Thymus (tissue), 11 donors: ENCODE data around the gene HERC2. TPM values are rescaled to one million over a fixed set of nuclear protein-coding genes. Genes with fewer than 3 reads are reported as not detected.
"Not testable (repeated sequence)": the region's sequence is repeated elsewhere in the genome, so short reads cannot be mapped to it uniquely, and the experiment has no call there.

Experiments used
- DNase-seq, 9 donors: peaks; one replicate each; pipeline ENCODE4 v3.0.0-alpha.2; 2013; ENCODE audit warnings: low spot score in 9 of 9, low read depth in 6 of 9, missing footprints in 1 of 9
- H3K27ac ChIP-seq, 2 donors: one replicate each; pipeline ENCODE4 v1.5.1; 2013; ENCODE audit warnings: control low read depth in 1 of 2, low read depth in 1 of 2, low read length in 1 of 2, mild to moderate bottlenecking in 1 of 2, moderate library complexity in 1 of 2
- H3K27me3 ChIP-seq, 2 donors: one replicate each; pipeline ENCODE4 v1.5.1; 2013; ENCODE audit warnings: low read length in 1 of 2; ENCODE audit not compliant: control insufficient read depth in 2 of 2, insufficient read depth in 1 of 2
- H3K36me3 ChIP-seq, 2 donors: one replicate each; pipeline ENCODE4 v1.5.1; 2013; ENCODE audit warnings: low read length in 1 of 2, mild to moderate bottlenecking in 1 of 2, moderate library complexity in 1 of 2; ENCODE audit not compliant: control insufficient read depth in 2 of 2, insufficient read depth in 2 of 2
- H3K4me1 ChIP-seq, 2 donors: one replicate each; pipeline ENCODE4 v1.5.1; 2013; ENCODE audit warnings: low read length in 2 of 2; ENCODE audit not compliant: control insufficient read depth in 2 of 2, insufficient read depth in 2 of 2
- H3K4me3 ChIP-seq, 2 donors: one replicate each; pipeline ENCODE4 v1.5.1; 2013; ENCODE audit warnings: low read length in 2 of 2, control low read depth in 1 of 2, mild to moderate bottlenecking in 1 of 2
- H3K9me3 ChIP-seq, 2 donors: one replicate each; pipeline ENCODE4 v1.5.1; 2013; ENCODE audit warnings: low read length in 1 of 2, mild to moderate bottlenecking in 1 of 2; ENCODE audit not compliant: control insufficient read depth in 2 of 2, insufficient read depth in 1 of 2
- WGBS: extraction: QIAGEN DNeasy Blood & Tissue Kit; methylation state at CpG from one replicate; pipeline ENCODE4 v1.1.7; 2013; 5-methylcytosine and 5-hydroxymethylcytosine counted together
- polyA plus RNA-seq: library from polyadenylated mRNA; stranded (reverse); fragments of 200-250 nt; gene quantifications from one replicate; pipeline ENCODE4 v1.2.3, GENCODE V29; 2013
- total RNA-seq: library from RNA; stranded (reverse); fragments of 120-200 nt; gene quantifications from one replicate; pipeline ENCODE4 v1.2.4, GENCODE V29; 2013
- donor health status: healthy.

Gene HERC2
- total and polyA plus RNA-seq, 2 donors: 18.7 to 27.1 TPM

DNA sequence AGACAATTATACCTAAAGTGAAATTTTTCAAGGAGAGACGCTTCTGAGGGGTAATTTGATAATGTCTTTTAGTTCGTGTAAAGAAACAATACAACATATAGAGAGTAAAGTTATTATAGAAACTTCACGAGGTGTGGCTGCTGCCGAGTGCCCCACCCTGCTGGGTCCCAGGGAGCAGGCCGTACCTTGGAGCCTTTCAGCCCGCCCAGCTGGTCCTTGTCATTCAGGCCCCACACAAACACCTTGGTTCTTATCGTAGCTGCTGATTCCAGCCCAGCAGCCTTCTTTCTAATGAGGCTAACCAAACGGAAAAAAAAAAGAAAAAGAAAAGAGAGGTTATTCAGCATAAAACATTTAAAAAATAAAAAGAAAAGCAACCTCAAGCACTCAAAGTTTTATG, 139.8 kb downstream of the HERC2 start:
- Histone ChIP-seq H3K9me3 (no peaks in the 10 kb centered on the region), H3K27ac (no peak overlapping the region), H3K36me3 (peaks cover 14 to 15% of the 10 kb centered on the region in 2 donors), H3K4me1 (no peaks in the 10 kb centered on the region), H3K27me3 (no peaks in the 10 kb centered on the region), H3K4me3 (no peak overlapping the region)
- no peak for DNase-seq
- WGBS: 98% methylated on average over 8 of the region's 8 CpGs

DNA sequence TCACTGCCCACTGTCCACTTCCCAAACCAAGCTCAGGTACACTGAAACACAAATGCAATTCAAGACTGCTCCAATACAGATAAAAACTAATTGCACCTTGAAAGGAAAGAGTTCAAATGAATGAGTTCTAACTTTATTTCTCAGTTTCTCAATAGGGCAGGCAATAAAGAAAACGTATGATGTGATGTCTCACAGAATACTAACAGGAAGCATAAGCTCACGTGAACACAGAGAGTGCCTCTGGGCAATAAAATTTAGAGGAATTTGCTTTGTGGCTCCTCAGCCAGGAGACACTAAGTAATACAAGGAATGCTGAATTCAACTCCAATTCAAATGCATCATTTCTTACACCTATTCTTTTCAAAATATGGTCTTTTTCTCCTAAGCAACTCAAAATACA, 140.6 kb downstream of the HERC2 start:
- Histone ChIP-seq H3K9me3 (no peaks in the 10 kb centered on the region), H3K27me3 (no peaks in the 10 kb centered on the region), H3K4me3 (no peak overlapping the region), H3K27ac (no peak overlapping the region), H3K36me3 (peaks cover 12 to 18% of the 10 kb centered on the region in 2 donors), H3K4me1 (no peaks in the 10 kb centered on the region)
- WGBS: 99% methylated on average over 2 of the region's 2 CpGs
- no peak for DNase-seq

DNA sequence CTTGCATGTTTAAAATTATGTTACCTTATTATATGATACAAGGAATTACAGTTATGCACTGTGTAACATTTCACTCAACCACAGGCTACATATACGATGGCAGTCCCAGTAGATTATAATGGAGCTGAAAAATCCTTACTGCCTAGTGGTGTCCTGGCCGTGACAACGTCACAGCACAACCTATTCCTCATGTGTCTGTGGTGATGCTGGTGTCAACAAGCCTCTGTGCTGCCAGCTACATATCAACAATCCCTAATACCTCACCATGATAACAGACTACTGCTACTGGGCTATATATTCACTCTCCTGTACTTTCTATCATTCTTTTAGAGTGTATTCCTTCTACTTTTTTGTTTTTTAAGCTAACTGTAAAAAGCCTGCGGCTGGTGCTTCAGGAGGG, 142.7 kb downstream of the HERC2 start:
- Histone ChIP-seq H3K4me3 (no peak overlapping the region), H3K4me1 (no peaks in the 10 kb centered on the region), H3K27me3 (no peaks in the 10 kb centered on the region), H3K9me3 (no peaks in the 10 kb centered on the region), H3K27ac (no peak overlapping the region), H3K36me3 (peaks cover 7 to 22% of the 10 kb centered on the region in 2 donors)
- WGBS: over 99% methylated on average over 4 of the region's 4 CpGs
- no peak for DNase-seq

DNA sequence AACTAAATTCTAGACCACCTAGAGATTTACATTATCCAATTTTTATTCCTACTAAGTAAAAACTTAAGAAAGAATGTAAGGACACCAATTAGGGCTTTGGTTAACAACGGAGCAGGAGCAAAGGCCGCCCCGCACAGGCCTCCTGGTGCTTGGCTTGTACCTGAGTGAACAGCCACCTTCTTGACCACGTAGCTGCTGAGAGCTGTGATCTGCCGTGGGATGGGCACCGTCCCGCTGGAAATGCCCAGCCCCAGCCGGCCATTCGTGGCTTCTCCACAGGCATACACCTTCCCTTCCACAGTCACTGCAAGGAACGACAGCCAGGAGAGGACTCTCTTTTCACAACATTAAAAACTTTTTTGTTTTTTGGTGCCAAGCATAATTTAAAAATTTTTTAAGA, 143.3 kb downstream of the HERC2 start:
- Histone ChIP-seq H3K4me3 (no peak overlapping the region), H3K36me3 (peaks cover 7 to 22% of the 10 kb centered on the region in 2 donors), H3K9me3 (no peaks in the 10 kb centered on the region), H3K27me3 (no peaks in the 10 kb centered on the region), H3K27ac (no peak overlapping the region), H3K4me1 (no peaks in the 10 kb centered on the region)
- 94% methylated on average over 10 of the region's 10 CpGs for WGBS
- no peak for DNase-seq

DNA sequence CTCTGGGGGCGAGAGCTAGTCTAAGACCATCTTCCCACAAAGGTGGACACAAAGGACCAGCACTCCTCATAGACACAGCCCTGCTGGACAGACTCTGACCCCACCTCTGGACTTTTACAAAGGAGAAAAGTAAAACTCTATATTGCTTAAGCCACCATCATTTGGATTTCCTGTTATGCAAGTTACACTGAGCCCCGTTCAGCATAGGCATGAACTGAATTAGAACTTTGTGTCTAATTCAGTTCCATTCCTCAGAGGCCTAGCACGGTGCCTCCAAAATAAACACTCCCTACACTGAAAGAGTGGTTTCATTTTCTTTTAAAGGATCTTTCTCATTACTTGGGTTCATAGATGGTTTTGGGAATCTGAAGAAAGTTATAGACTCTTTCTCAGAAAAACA, 143.7 kb downstream of the HERC2 start:
- no peaks in the 10 kb centered on the region for H3K4me1 ChIP-seq
- no peaks in the 10 kb centered on the region for H3K27me3 ChIP-seq
- no peak for DNase-seq
- peaks cover 7 to 22% of the 10 kb centered on the region in 2 donors for H3K36me3 ChIP-seq
- WGBS: 96% methylated on average over 3 of the region's 3 CpGs
- H3K27ac ChIP-seq: no peak overlapping the region
- no peak overlapping the region for H3K4me3 ChIP-seq
- H3K9me3 ChIP-seq: no peaks in the 10 kb centered on the region

DNA sequence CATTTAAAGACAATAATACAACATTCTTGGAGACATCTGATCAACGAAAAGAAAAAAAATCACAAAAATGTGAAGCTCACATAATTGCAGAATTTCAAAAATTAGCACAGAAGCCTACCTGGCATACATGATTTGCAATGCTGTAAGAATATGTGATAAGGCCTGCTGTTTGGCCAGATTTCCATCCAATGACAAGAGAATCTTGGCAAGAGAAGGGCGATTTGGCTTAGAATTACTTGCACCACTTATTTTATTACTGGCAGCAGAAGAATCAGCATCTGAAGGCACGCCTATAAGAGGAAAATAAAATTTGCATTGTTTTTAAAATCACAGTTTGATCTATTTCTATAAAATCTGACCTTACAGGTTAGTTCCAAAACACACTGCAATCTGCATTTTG, 152.6 kb downstream of the HERC2 start:
- Histone ChIP-seq H3K27me3 (no peaks in the 10 kb centered on the region), H3K27ac (no peak overlapping the region), H3K36me3 (peaks cover 23 to 31% of the 10 kb centered on the region in 2 donors), H3K4me1 (no peaks in the 10 kb centered on the region), H3K4me3 (no peak overlapping the region), H3K9me3 (no peaks in the 10 kb centered on the region)
- WGBS: 89% methylated on average over 3 of the region's 3 CpGs
- DNase-seq: no peak

DNA sequence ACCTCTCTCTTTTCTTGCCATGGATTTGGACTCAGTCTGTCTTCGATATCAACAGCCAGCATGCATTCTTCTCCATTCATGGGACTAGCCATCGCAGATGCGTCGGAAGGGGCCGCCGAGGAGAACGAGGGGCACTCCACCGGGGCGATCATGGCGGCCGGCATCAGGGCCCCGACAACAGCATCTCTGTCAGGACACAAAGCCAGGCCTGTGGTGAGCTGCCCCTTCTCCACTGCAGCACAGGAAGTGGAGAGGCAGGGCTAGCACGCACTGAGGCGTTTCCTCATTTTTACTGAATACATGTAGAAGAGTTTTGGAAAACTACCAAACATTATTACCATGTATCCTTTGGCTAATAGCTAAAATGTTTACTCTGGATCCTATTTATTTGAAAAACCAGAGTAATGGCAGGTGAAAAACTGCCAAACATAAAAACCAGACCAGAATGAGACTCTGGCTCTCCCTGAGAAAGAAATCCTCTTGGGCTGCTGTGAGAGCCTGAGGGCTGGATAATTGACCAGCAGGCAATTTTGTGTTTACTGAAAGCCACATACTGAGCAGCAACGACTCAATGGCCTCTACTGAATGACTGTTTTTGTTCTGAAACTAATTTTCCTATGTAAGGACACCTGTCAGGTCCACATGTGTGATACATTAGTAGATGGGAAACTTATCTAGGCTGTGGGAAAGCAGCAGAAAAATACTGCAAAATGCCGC, 153.4 kb downstream of the HERC2 start:
- DNase-seq, H3K4me3 ChIP-seq, H3K27me3 ChIP-seq, H3K27ac ChIP-seq, H3K4me1 ChIP-seq, H3K9me3 ChIP-seq: not testable (repeated sequence)
- 81% methylated on average over 16 of the region's 16 CpGs for WGBS
- H3K36me3 ChIP-seq: peaks cover 23 to 37% of the 10 kb centered on the region in 2 donors

DNA sequence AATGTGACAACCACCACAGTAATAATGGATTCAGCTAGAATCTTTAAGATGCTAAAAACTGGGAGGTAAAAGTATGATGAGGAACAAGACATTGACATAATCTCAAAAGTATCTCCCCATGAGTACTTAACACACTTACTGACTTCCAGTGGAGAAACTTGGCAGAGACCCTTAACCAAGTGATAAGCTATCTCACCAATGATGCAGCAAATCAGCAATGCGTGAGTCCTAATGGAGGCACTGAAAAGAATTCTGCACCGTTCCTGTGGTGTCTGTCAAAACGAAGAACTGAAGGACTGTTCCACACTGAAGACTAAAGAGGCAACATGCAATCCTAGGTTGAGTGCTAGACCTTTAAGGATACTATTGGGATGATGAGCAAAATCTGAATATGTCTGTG, 154.9 kb downstream of the HERC2 start:
- no peak for DNase-seq
- Histone ChIP-seq H3K36me3 (peaks cover 28 to 44% of the 10 kb centered on the region in 2 donors), H3K4me1 (no peaks in the 10 kb centered on the region), H3K27me3 (no peaks in the 10 kb centered on the region), H3K4me3 (no peak overlapping the region), H3K27ac (no peak overlapping the region), H3K9me3 (no peaks in the 10 kb centered on the region)
- WGBS: 83% methylated on average over 3 of the region's 3 CpGs

DNA sequence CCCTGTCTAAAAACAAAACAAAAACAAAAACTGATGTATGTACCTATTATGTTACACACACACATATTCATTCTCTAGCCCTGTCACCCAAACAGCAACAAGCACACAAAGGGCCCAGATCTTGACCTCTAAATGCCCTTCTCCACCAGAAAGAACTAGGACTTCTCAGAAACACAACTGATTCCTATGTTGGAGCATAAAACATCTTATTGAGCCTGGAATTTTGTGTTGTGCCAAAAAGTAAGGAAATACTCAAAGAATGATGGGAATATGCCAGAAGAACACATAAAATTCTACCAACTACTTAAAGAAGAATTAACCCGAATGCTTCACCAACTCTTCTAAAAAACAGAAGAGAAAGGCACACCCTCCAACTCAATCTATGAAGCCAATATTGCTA, 156.2 kb downstream of the HERC2 start:
- Histone ChIP-seq H3K9me3 (no peaks in the 10 kb centered on the region), H3K36me3 (peaks cover 33 to 51% of the 10 kb centered on the region in 2 donors), H3K27me3 (no peaks in the 10 kb centered on the region), H3K4me3 (no peak overlapping the region), H3K27ac (no peak overlapping the region), H3K4me1 (no peaks in the 10 kb centered on the region)
- WGBS: 98% methylated on average over 1 of the region's 1 CpG
- no peak for DNase-seq
